GM10248 (cell line): ENCODE measurements around the gene GGT6.

Experiments
- CTCF ChIA-PET: fragments of 300-600 bp; sonication (Branson Sonifier 250); formaldehyde crosslinking; extraction: SDS; loops from one replicate; lab custom pipeline; 2021; ENCODE audit warnings: antibody characterized with exemption; lab: Yijun Ruan, JAX
- POLR2A ChIA-PET: fragments of 350-650 bp; sonication (Branson Sonifier 250); formaldehyde crosslinking; extraction: SDS; loops from one replicate; lab custom pipeline; 2020; ENCODE audit warnings: antibody characterized with exemption; lab: Yijun Ruan, JAX
- DNase-seq: peaks from one replicate; pipeline ENCODE4 v3.0.0; 2012; ENCODE audit errors: extremely low spot score
- TF ChIP-seq, protein P1 (sequence below): IDR thresholded peaks from 2 replicates; pipeline ENCODE4 v1.5.1; 2012; ENCODE audit warnings: mild to moderate bottlenecking, low read depth; ENCODE audit errors: extremely low read depth, missing control alignments, control extremely low read depth

GGT6 gene

DNA sequence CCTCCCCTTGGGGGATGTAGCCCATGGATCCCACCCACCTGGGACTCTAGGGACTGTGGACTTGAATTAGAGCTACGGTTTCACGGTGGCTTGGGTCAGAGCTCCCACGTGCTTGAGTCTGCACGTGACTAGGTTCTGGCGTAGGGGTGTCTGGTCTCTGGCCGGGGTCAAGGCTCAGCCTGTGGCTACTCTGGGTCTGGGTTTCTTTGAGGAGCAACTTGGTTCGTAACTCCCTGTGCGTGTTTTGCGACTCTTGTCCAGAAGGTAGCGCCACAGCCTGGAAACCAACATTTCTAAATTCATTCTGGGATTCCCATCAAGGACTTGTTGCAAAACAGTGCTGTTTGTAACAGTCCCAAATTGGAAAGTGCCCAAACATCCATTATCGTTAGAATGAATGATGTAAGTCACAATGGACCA, 470 bp upstream of the GGT6 start:
- DNase-seq = no peak
- TF ChIP-seq, protein P1, sequence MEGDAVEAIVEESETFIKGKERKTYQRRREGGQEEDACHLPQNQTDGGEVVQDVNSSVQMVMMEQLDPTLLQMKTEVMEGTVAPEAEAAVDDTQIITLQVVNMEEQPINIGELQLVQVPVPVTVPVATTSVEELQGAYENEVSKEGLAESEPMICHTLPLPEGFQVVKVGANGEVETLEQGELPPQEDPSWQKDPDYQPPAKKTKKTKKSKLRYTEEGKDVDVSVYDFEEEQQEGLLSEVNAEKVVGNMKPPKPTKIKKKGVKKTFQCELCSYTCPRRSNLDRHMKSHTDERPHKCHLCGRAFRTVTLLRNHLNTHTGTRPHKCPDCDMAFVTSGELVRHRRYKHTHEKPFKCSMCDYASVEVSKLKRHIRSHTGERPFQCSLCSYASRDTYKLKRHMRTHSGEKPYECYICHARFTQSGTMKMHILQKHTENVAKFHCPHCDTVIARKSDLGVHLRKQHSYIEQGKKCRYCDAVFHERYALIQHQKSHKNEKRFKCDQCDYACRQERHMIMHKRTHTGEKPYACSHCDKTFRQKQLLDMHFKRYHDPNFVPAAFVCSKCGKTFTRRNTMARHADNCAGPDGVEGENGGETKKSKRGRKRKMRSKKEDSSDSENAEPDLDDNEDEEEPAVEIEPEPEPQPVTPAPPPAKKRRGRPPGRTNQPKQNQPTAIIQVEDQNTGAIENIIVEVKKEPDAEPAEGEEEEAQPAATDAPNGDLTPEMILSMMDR = no peak
- POLR2A ChIA-PET = interaction anchor here (0.6 kb wide), 1 partner anchor 341 kb away, joined by 3 read pairs; no protein-coding TSS in a partner anchor
- CTCF ChIA-PET = interaction anchor here (1.2 kb wide), 1 partner anchor 64 kb away, joined by 4 read pairs; no protein-coding TSS in a partner anchor

DNA sequence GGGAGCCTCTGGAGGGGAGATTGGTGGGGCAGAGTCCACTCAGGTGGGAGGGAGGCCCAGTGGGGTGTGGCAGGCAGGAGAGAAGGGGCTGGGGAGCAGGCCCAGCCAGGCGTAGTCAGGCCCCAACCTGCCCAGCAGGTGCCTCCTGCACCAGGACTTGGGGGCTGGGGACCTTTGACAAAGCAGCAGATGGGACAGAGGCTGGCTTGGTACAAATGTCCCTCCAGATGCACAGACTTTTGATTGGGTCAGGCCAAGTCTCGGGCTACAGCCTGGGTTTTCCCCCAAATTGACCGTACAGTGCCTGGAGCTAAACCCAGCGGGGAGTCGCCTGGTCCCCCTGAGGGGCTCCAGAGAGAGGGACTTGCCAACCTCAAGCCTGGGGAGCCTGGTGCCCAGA, 411 bp downstream of the GGT6 start:
- DNase-seq = no peak
- TF ChIP-seq, protein P1 = no peak
- CTCF ChIA-PET = interaction anchor here (1.2 to 1.9 kb wide), 3 partner anchors 8 to 67 kb away, joined by 4 read pairs; no protein-coding TSS in a partner anchor
- POLR2A ChIA-PET = no interaction called here

DNA sequence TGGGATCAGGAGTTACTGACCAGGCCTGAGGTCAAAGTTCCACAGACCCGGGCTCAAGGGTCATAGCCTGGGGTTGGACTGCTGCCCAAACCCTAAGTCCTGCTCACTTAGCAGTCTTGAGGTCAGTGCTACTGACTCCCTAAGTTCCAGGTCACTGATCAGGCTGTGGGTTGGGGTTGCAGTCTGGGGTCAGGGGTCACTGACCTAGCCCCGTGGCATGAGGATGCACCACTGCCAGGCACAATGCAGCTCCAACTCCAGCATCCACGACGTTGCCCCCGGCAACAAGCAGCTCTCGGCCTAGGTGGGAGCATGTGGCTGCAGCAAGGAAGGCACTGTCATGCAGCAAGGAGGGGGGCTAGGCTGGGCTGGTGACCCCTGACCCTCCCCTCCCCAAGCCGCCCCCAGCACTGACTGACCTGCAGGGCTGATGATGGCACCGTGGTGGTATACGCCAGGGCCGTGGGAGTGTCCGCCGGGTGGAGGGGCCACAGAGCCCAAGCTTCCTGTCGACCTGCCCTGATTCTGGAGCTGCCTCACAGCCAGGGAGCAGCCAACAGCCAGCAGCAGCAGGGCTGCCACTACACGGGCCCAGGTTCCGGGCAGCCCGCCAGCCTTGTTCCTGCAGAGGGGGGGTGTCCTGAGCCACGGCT, 1.1 kb downstream of the GGT6 start:
- no peak for DNase-seq
- TF ChIP-seq, protein P1 = no peak
- ChIA-PET POLR2A (no interaction called here), CTCF (interaction anchor here (1.6 to 1.9 kb wide), 2 partner anchors 8 to 68 kb away, joined by 4 read pairs; no protein-coding TSS in a partner anchor)

DNA sequence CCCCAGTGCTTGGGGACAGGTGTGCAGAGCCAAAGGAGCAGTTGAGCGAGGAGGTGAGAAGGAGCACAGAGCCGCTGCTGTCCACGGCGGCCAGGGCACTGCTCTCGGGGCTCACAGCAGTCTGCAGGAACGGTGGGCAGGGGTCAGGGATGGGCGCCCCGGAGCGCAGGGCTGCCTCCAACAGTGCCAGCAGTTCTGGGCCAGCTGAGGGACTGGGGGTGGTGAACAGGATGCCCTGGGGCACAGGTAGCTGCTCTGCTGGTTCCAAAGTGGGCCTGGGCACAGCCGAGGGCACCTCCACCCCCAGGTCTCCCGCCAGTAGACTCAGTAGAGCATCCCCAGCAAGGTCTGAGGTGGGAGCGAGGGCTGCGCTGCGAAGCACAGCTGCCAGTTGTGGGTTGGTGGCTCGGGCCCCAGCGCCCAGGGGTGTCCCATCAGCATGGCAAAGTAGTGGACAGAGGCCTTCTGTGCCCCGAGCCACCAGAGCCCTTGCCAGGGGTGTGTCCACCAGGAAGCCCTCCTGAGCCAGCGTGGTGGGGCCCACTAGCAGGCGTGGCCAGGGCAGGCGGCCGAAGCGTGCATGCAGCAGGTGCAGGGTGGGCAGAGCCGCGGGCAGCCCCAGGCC, 1.9 kb downstream of the GGT6 start:
- ChIA-PET POLR2A (no interaction called here), CTCF (interaction anchor here (1.6 to 1.9 kb wide), 2 partner anchors 9 to 69 kb away, joined by 4 read pairs; no protein-coding TSS in a partner anchor)
- TF ChIP-seq, protein P1 = no peak
- no peak for DNase-seq

DNA sequence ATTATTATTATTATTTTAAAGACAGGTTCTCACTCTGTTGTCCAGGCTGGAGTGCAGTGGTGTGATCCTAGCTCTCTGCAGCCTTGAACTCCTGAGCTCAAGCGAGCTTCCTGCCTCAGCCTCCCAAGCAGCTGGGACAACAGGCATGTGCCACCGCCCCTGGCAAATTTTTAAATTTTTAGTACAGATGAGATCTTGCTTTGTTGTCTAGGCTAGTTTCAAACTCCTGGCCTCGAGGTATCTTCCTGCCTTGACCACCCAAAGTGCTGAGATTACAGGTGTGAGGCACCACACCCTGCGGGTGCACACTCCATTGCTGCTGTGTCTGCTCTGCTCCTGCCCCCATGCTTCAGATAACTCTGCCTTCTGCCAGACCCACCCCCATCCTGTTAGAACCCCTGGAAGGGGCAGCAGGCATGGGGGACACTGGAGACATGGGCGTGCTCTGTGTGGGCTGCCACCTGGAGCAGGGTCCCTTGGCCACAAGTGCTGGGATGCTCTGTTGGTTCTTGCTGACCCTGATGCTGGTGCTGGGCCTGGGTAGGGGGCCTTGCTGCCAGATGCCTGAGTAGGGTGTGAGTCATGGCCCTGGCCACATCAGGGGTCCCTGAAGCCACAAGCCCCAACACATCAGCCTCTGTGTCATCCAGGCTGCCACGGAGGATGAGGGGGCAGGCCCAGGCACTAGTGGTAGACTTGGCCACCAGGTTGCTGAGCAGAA, 2.6 kb downstream of the GGT6 start:
- ChIA-PET POLR2A (interaction anchor here (1.2 kb wide), 1 partner anchor 232 kb away, joined by 3 read pairs; no protein-coding TSS in a partner anchor), CTCF (interaction anchor here (1.4 to 4.7 kb wide), 2 partner anchors 9 to 152 kb away, joined by 3 to 61 read pairs; partner anchors contain the start of gene ARRB2)
- DNase-seq = no peak
- TF ChIP-seq, protein P1 = no peak

DNA sequence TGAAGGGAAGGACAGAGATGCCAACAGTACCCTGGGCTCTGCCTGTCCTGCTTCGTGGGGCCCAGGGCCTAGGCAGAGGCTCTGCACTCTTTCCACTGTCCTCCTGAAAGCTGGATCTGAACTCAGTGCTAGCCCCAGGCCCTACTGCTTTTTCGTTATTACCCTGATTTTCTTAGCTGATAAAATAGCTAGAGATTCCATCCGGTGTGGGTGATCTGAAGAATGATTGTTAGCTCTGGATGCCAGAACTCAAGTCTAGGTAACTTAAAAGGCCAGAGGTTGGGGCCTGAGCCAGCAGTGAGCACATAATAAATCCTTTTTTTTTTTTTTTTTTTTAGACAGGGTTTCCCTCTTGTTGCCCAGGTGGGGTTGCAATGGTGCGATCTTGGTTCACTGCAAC, 3.4 kb downstream of the GGT6 start:
- TF ChIP-seq, protein P1 = no peak
- no peak for DNase-seq
- CTCF ChIA-PET = interaction anchor here (1.4 to 4.7 kb wide), 2 partner anchors 9 to 153 kb away, joined by 3 to 61 read pairs; partner anchors contain the start of gene ARRB2
- POLR2A ChIA-PET = interaction anchor here (1.2 kb wide), 1 partner anchor 233 kb away, joined by 3 read pairs; no protein-coding TSS in a partner anchor
